Activated CD4-positive, alpha-beta T cell treated with anti-CD3 and anti-CD28 coated beads, Interleukin-2, amount 10 ng/mL, durations not matched to agents 7 days and 5 days (primary cell): ENCODE measurements around the gene FYB1. TPM values are rescaled to one million over a fixed set of nuclear protein-coding genes. Genes with fewer than 3 reads are reported as not detected.
"Not testable (repeated sequence)": the region's sequence is repeated elsewhere in the genome, so short reads cannot be mapped to it uniquely, and the experiment has no call there.

ENCODE experiments used
- CTCF ChIA-PET: fragments of 350-600 bp; sonication (Branson Sonifier 250); formaldehyde crosslinking; loops from one replicate; lab custom pipeline; 2021; ENCODE audit warnings: antibody characterized with exemption; lab: Charles Lee
- POLR2A ChIA-PET: fragments of 350-600 bp; sonication (Branson Sonifier 250); formaldehyde crosslinking; loops from one replicate; lab custom pipeline; 2021; ENCODE audit warnings: antibody characterized with exemption; lab: Charles Lee
- DNase-seq: peaks from one replicate; pipeline ENCODE4 v3.0.0-alpha.2; 2020
- H3K27ac Mint-ChIP-seq: one replicate; pipeline ENCODE4 v1.8.0; 2021; ENCODE audit warnings: mild to moderate bottlenecking, moderate library complexity, mixed read lengths
- H3K27me3 Mint-ChIP-seq: one replicate; pipeline ENCODE4 v1.8.0; 2021; ENCODE audit warnings: mixed read lengths
- H3K36me3 Mint-ChIP-seq: one replicate; pipeline ENCODE4 v1.8.0; 2021; ENCODE audit warnings: low read depth, mixed read lengths
- H3K4me1 Mint-ChIP-seq: one replicate; pipeline ENCODE4 v1.8.0; 2021; ENCODE audit warnings: mixed read lengths
- H3K4me3 Mint-ChIP-seq: one replicate; pipeline ENCODE4 v1.8.0; 2021; ENCODE audit warnings: mild to moderate bottlenecking, moderate library complexity, mixed read lengths
- H3K9me3 Mint-ChIP-seq: one replicate; pipeline ENCODE4 v1.8.0; 2021; ENCODE audit warnings: mixed read lengths
- total RNA-seq, 2 experiments: library from RNA; stranded (reverse); gene quantifications; one replicate each; pipeline ENCODE4 v1.2.3, GENCODE V29; 2021

The FYB1 gene
- total RNA-seq, 2 experiments from 2014 or later: 396 to 480 TPM

- Mint-ChIP-seq H3K36me3 (peaks cover 61% of the 10 kb centered on the region), H3K4me1 (peaks cover 93% of the 10 kb centered on the region), H3K27me3 (no peaks in the 10 kb centered on the region), H3K9me3 (no peaks in the 10 kb centered on the region), H3K27ac (peak overlapping the region; percentile 86), H3K4me3 (peak overlapping the region; percentile 77)
- DNase-seq: peak; percentile 56
- CTCF ChIA-PET: interaction anchor here (0.8 to 3.0 kb wide), 6 partner anchors 8 to 92 kb away, joined by 3 to 17 read pairs (median 6); no protein-coding TSS in a partner anchor
- POLR2A ChIA-PET: interaction anchor here (0.6 kb wide), 1 partner anchor 60 kb away, joined by 4 read pairs; no protein-coding TSS in a partner anchor
These were observed 28.1 kb downstream of the FYB1 start for GRCh38 chr5:39191216-39191615.

- Mint-ChIP-seq H3K27ac (peak overlapping the region; percentile 86), H3K4me1 (peaks cover 95% of the 10 kb centered on the region), H3K36me3 (peaks cover 65% of the 10 kb centered on the region), H3K4me3 (peak overlapping the region; percentile 77), H3K9me3 (no peaks in the 10 kb centered on the region), H3K27me3 (no peaks in the 10 kb centered on the region)
- CTCF ChIA-PET: interaction anchor here (0.8 to 4.1 kb wide), 9 partner anchors 9 to 93 kb away, joined by 3 to 20 read pairs (median 7); no protein-coding TSS in a partner anchor
- no peak for DNase-seq
- POLR2A ChIA-PET: interaction anchor here (0.6 kb wide), 1 partner anchor 61 kb away, joined by 4 read pairs; no protein-coding TSS in a partner anchor
These were observed 28.9 kb downstream of the FYB1 start for GRCh38 chr5:39190311-39191102.

GRCh38 chr5:39189292-39189955 is 29.9 kb downstream of the FYB1 start:
- H3K4me1 Mint-ChIP-seq: peaks cover 93% of the 10 kb centered on the region
- ChIA-PET POLR2A (interaction anchor here (1.0 kb wide), 1 partner anchor 18 kb away, joined by 3 read pairs; no protein-coding TSS in a partner anchor), CTCF (interaction anchor here (0.6 to 4.1 kb wide), 10 partner anchors 11 to 96 kb away, joined by 3 to 20 read pairs (median 4); no protein-coding TSS in a partner anchor)
- H3K27ac Mint-ChIP-seq: peak overlapping the region; percentile 86
- H3K27me3 Mint-ChIP-seq: no peaks in the 10 kb centered on the region
- H3K9me3 Mint-ChIP-seq: no peaks in the 10 kb centered on the region
- peaks cover 62% of the 10 kb centered on the region for H3K36me3 Mint-ChIP-seq
- no peak for DNase-seq
- peak overlapping the region; percentile 77 for H3K4me3 Mint-ChIP-seq

GRCh38 chr5:39187831-39188731 is 31.3 kb downstream of the FYB1 start:
- peaks cover 56% of the 10 kb centered on the region for H3K36me3 Mint-ChIP-seq
- CTCF ChIA-PET: interaction anchor here (0.6 to 4.1 kb wide), 11 partner anchors 8 to 98 kb away, joined by 3 to 20 read pairs (median 4); no protein-coding TSS in a partner anchor
- peak overlapping the region; percentile 86 for H3K27ac Mint-ChIP-seq
- DNase-seq: peak; percentile 5
- H3K4me1 Mint-ChIP-seq: peaks cover 88% of the 10 kb centered on the region
- POLR2A ChIA-PET: interaction anchor here (0.6 to 1.1 kb wide), 5 partner anchors 13 to 111 kb away, joined by 3 to 9 read pairs (median 5); no protein-coding TSS in a partner anchor
- H3K9me3 Mint-ChIP-seq: no peaks in the 10 kb centered on the region
- H3K4me3 Mint-ChIP-seq: peak overlapping the region; percentile 77
- no peaks in the 10 kb centered on the region for H3K27me3 Mint-ChIP-seq

GRCh38 chr5:39186722-39187539 is 32.4 kb downstream of the FYB1 start:
- H3K4me3 Mint-ChIP-seq: peak overlapping the region; percentile 77
- peak overlapping the region; percentile 86 for H3K27ac Mint-ChIP-seq
- DNase-seq: peak; percentile 6
- no peaks in the 10 kb centered on the region for H3K9me3 Mint-ChIP-seq
- peaks cover 58% of the 10 kb centered on the region for H3K36me3 Mint-ChIP-seq
- POLR2A ChIA-PET: interaction anchor here (0.7 to 1.1 kb wide), 3 partner anchors 9 to 110 kb away, joined by 3 to 9 read pairs (median 6); no protein-coding TSS in a partner anchor
- CTCF ChIA-PET: interaction anchor here (1.0 to 4.1 kb wide), 7 partner anchors 9 to 40 kb away, joined by 3 to 20 read pairs (median 4); no protein-coding TSS in a partner anchor
- peaks cover 91% of the 10 kb centered on the region for H3K4me1 Mint-ChIP-seq
- no peaks in the 10 kb centered on the region for H3K27me3 Mint-ChIP-seq

- ChIA-PET POLR2A (interaction anchor here (0.8 kb wide), 2 partner anchors 9 kb away, joined by 3 read pairs; no protein-coding TSS in a partner anchor), CTCF (interaction anchor here (1.2 to 4.1 kb wide), 3 partner anchors 15 to 31 kb away, joined by 3 to 20 read pairs (median 9); no protein-coding TSS in a partner anchor)
- no peaks in the 10 kb centered on the region for H3K9me3 Mint-ChIP-seq
- peaks cover 62% of the 10 kb centered on the region for H3K36me3 Mint-ChIP-seq
- H3K4me1 Mint-ChIP-seq: peaks cover 91% of the 10 kb centered on the region
- no peaks in the 10 kb centered on the region for H3K27me3 Mint-ChIP-seq
- H3K4me3 Mint-ChIP-seq: peak overlapping the region; percentile 77
- H3K27ac Mint-ChIP-seq: peak overlapping the region; percentile 86
- no peak for DNase-seq
These were observed 33.1 kb downstream of the FYB1 start for GRCh38 chr5:39186289-39186688.

GRCh38 chr5:39185761-39186160 is 33.6 kb downstream of the FYB1 start:
- Mint-ChIP-seq H3K36me3 (peaks cover 66% of the 10 kb centered on the region), H3K4me1 (peaks cover 91% of the 10 kb centered on the region), H3K27ac (peak overlapping the region; percentile 86), H3K9me3 (no peaks in the 10 kb centered on the region), H3K4me3 (peak overlapping the region; percentile 77), H3K27me3 (no peaks in the 10 kb centered on the region)
- CTCF ChIA-PET: interaction anchor here (1.0 to 3.0 kb wide), 5 partner anchors 10 to 31 kb away, joined by 3 to 9 read pairs (median 4); no protein-coding TSS in a partner anchor
- no peak for DNase-seq
- POLR2A ChIA-PET: interaction anchor here (0.8 kb wide), 2 partner anchors 9 to 10 kb away, joined by 3 read pairs; no protein-coding TSS in a partner anchor

- Mint-ChIP-seq H3K36me3 (peaks cover 70% of the 10 kb centered on the region), H3K4me1 (peaks cover 92% of the 10 kb centered on the region), H3K27ac (peak overlapping the region; percentile 93), H3K4me3 (peak overlapping the region; percentile 71)
- POLR2A ChIA-PET, DNase-seq, H3K9me3 Mint-ChIP-seq, H3K27me3 Mint-ChIP-seq: not testable (repeated sequence)
- CTCF ChIA-PET: interaction anchor here (0.8 to 4.4 kb wide), 5 partner anchors 10 to 32 kb away, joined by 3 to 17 read pairs (median 5); no protein-coding TSS in a partner anchor
These were observed 39.8 kb downstream of the FYB1 start for GRCh38 chr5:39179561-39179960.

- no peaks in the 10 kb centered on the region for H3K9me3 Mint-ChIP-seq
- POLR2A ChIA-PET: interaction anchor here (0.6 kb wide), 1 partner anchor 29 kb away, joined by 3 read pairs; no protein-coding TSS in a partner anchor
- H3K36me3 Mint-ChIP-seq: peaks cover 74% of the 10 kb centered on the region
- H3K27ac Mint-ChIP-seq: peak overlapping the region; percentile 93
- H3K4me1 Mint-ChIP-seq: peaks cover 96% of the 10 kb centered on the region
- H3K27me3 Mint-ChIP-seq: no peaks in the 10 kb centered on the region
- DNase-seq: no peak
- CTCF ChIA-PET: interaction anchor here (0.7 to 4.4 kb wide), 7 partner anchors 10 to 79 kb away, joined by 3 to 17 read pairs (median 4); no protein-coding TSS in a partner anchor
- peak overlapping the region; percentile 71 for H3K4me3 Mint-ChIP-seq
These were observed 40.5 kb downstream of the FYB1 start for GRCh38 chr5:39178861-39179260.

- CTCF ChIA-PET: interaction anchor here (1.1 to 1.8 kb wide), 4 partner anchors 11 to 40 kb away, joined by 3 to 5 read pairs (median 4); no protein-coding TSS in a partner anchor
- H3K27me3 Mint-ChIP-seq: no peaks in the 10 kb centered on the region
- peak overlapping the region; percentile 71 for H3K4me3 Mint-ChIP-seq
- H3K36me3 Mint-ChIP-seq: peaks cover 75% of the 10 kb centered on the region
- H3K9me3 Mint-ChIP-seq: peaks cover 2% of the 10 kb centered on the region
- DNase-seq: no peak
- H3K4me1 Mint-ChIP-seq: peaks cover 97% of the 10 kb centered on the region
- POLR2A ChIA-PET: interaction anchor here (1.0 kb wide), 1 partner anchor 8 kb away, joined by 3 read pairs; no protein-coding TSS in a partner anchor
- H3K27ac Mint-ChIP-seq: peak overlapping the region; percentile 93
These were observed 41.2 kb downstream of the FYB1 start for GRCh38 chr5:39178171-39178570.
